Measurements from ENCODE around the gene MAPKBP1.

DNA sequence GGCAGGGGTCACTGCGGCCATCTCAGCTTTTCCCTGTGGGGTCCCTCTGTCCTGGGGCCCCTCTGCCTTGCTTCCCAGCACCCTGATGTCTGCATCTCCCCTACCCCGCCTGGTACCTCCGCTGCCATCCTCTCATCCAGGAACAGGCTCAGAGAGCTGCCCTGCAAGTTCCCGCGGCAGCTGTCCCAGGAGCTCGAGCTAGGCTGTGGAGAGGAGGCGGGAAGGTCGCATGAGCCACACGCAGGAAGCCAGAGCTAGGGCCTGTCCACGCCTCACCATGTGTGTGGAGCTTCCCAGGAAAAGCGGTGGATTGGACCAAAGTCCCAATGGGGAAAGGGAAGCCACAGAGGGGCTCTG lies 76.9 kb downstream of the MAPKBP1 start:
- TF ChIP-seq, protein P1, sequence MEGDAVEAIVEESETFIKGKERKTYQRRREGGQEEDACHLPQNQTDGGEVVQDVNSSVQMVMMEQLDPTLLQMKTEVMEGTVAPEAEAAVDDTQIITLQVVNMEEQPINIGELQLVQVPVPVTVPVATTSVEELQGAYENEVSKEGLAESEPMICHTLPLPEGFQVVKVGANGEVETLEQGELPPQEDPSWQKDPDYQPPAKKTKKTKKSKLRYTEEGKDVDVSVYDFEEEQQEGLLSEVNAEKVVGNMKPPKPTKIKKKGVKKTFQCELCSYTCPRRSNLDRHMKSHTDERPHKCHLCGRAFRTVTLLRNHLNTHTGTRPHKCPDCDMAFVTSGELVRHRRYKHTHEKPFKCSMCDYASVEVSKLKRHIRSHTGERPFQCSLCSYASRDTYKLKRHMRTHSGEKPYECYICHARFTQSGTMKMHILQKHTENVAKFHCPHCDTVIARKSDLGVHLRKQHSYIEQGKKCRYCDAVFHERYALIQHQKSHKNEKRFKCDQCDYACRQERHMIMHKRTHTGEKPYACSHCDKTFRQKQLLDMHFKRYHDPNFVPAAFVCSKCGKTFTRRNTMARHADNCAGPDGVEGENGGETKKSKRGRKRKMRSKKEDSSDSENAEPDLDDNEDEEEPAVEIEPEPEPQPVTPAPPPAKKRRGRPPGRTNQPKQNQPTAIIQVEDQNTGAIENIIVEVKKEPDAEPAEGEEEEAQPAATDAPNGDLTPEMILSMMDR (IDR thresholded peaks at IDR 0.05): no peak
- no peak for TF ChIP-seq POLR2A (IDR thresholded peaks at IDR 0.05)
